GM12872 (cell line): ENCODE results near the gene ECE1.
A peak's percentile ranks its signal among the peaks of the same experiment; 100 is the strongest.

Experiments used
- CTCF ChIP-seq: IDR thresholded peaks from 3 replicates; pipeline ENCODE4 v1.5.1; 2011; ENCODE audit warnings: low read depth, mild to moderate bottlenecking, low read length, moderate library complexity; ENCODE audit not compliant: insufficient read depth

Gene ECE1

DNA sequence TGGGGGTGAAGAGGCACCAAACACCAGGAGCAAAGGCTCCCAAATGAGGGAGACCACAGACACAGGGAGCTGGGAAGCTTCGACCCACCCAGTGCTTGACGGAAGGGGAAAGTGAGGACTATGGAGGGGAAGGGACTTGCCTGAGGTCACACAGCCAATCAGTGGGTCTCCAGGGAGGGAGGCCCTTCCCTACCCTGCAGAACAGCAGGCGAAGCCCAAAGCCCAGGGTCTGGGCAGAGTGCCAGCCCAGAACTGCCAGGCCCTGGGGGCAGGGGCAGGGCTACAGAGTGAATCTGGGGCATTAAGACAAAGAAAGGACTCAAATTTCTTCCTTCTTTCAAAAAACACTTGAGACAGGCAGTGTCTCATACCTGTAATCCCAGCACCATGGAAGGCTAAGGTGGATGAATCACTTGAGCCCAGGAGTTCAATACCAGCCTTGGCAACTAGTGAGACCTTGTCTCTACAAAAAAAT lies 45.5 kb upstream of the ECE1 start:
- no peak for TF ChIP-seq CTCF

- no peak for TF ChIP-seq CTCF
These were observed 44.9 kb upstream of the ECE1 start for GRCh38 chr1:21335088-21335691.

DNA sequence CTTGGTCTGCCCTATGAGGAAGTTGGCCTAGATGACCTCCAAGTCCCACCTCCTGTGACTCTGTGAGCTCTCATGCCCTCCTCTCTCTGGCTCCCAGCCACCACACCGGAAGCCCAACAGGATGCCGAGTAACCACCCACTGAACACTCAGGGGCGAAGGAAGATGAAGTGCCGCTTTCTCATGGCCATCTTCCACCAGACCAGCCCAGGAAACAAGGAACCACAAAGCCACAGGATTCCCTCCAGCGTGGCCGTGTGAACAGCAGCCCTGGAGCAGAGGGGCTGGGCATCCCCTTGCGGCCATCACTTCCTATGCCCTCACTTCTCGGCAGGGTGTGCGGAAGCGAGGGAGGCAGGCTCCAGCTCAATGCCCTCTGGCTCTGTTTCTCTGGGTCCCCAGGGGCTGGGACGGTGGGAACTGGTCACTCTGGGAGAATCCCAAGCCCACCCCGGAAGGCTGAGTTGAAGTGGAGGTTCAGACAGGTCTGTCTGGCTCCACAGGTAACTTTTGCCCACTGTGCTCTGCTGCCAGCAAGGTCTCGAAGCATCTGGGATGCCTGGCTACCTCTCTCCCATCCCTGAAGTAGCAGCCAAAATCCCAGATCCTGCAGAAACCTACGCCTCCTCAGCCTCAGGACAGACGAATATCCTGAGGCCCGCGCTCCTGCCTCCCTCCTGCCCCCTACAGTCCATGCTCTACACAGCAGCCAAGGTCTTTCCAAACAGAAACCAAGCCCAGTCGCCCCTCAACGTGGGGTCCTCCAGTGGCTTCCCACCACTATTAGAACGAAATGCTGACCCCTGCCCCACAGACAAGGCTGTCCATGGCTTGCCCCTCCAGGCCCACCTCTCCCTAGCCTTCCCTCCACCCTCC lies 44.2 kb upstream of the ECE1 start:
- peak; percentile 68 for TF ChIP-seq CTCF

DNA sequence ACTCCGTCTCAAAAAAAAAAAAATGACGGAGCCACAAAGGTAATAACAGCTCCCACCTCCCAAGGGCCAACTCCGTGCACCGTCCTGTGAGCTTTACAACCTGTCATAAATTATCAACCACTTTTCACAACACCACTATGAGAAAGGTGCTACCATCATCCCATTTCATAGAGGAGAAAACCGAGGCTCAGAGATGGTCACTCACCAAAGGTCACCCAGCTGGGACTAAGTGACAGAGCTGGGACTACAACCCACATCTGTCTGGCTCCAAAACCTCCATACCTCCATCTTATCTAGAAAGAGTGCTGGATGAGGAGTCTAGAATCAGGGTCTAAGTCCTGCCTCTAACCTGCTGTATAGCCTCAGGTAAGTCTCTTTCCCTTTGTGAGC lies 43.6 kb upstream of the ECE1 start:
- no peak for TF ChIP-seq CTCF

DNA sequence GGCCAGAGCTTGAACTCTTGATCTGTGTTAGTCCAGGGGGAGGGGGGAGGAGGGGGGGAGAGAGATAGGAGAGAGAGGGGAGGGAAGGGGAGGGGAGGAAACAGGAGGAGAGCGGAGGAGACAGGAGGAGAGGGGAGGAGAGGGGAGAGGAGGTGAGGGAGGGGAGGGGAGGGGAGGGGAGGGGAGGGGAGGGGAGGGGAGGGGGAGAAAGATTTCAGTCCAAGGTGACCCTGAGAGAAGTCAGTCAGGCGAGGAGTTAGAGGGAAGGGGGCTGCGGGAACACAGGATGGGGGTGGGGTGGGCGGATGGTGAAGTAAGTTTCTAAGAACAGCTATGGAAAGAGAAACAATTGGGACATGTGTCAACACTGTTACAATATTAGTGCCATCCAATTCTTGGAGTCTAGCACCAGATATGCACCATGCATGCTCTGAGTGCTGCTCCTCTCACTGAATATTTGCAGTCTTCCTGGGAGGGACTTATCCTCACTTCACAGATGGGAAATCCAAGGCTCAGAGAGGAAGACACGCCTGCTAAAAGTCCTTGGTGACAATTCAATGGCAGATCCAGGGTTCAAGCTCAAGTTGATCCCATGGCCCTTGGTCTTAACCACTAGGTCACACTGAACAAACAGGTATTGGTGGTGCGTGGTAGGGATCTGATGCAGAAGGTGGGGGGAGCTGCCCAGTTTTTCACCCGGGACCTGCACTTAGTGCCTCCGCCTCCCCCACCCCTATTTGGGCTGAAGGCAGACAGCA lies 42.5 kb upstream of the ECE1 start:
- no peak for TF ChIP-seq CTCF

DNA sequence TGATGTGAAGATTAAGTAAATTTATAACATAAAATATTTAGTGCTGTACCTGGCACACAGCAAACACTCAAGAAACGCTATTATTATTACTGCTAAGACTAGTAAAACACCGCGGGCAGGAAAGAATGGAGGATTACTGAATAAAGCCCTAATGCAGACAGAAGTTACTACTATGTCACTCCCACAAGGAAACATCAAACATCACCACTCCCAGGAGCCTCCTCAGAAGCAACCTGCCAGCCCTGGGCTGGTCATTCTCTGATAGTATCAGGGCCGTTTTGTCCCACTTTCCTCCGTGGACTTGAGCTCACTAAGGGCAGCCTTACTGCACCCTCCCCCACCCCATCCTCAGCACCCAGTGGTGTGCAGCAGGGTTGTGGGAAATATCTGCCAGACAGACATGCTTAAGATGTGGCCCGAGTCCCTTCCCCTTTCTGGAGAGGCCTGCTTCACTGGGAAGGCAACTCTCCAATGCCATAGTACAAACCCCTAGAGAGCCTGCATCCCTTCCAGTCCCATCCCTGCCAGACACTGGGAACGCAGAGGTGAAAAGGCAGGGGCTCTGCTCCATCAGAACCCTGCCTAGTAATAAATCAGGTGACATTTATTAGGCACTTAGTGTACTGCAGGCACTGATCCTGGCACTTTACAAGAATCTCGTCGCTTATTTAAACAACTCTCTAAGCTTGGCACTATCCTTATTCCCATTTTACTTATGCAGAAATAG lies 41.7 kb upstream of the ECE1 start:
- no peak for TF ChIP-seq CTCF
